HTERT RPE-1 (cell line): ENCODE results near the gene CFAP53.
"Not testable (repeated sequence)": the region's sequence is repeated elsewhere in the genome, so short reads cannot be mapped to it uniquely, and the experiment has no call there.

Experiments used
- in situ Hi-C: fragments of 300-500 bp; cut with MboI; formaldehyde crosslinking; loops from 4 replicates; pipeline ENCODE4 v1.14.3; 2020; ENCODE audit warnings: low sequenced_read_pairs

The CFAP53 gene, protein sequence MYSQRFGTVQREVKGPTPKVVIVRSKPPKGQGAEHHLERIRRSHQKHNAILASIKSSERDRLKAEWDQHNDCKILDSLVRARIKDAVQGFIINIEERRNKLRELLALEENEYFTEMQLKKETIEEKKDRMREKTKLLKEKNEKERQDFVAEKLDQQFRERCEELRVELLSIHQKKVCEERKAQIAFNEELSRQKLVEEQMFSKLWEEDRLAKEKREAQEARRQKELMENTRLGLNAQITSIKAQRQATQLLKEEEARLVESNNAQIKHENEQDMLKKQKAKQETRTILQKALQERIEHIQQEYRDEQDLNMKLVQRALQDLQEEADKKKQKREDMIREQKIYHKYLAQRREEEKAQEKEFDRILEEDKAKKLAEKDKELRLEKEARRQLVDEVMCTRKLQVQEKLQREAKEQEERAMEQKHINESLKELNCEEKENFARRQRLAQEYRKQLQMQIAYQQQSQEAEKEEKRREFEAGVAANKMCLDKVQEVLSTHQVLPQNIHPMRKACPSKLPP

DNA sequence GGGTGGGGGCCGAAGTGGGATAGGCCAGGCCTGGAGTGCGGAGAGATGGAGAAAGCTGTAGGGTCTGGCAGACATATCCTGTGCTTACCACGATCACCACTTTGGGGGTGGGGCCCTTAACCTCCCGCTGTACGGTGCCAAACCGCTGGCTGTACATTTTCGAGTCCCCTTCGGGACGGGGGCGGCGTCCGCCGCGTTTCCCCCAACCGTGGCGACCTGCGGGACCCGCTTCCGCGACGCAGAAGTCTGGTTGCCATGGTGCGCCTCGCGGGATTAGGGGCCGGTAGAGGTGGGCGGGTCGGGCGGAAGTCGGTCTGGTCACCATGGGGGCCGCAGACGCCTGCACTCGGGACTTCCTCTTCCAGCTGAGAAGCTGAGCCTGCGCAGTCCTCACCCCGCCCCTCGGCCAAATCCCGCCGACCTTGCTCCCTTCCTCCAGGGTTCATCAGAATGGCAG lies at the start of gene CFAP53:
Gene CFAP53 (minus strand): TSS at position 248 of the 457 bp plus-strand sequence. CDS start 91 bp downstream, at position 157.
- in situ Hi-C loops: no loop called here

DNA sequence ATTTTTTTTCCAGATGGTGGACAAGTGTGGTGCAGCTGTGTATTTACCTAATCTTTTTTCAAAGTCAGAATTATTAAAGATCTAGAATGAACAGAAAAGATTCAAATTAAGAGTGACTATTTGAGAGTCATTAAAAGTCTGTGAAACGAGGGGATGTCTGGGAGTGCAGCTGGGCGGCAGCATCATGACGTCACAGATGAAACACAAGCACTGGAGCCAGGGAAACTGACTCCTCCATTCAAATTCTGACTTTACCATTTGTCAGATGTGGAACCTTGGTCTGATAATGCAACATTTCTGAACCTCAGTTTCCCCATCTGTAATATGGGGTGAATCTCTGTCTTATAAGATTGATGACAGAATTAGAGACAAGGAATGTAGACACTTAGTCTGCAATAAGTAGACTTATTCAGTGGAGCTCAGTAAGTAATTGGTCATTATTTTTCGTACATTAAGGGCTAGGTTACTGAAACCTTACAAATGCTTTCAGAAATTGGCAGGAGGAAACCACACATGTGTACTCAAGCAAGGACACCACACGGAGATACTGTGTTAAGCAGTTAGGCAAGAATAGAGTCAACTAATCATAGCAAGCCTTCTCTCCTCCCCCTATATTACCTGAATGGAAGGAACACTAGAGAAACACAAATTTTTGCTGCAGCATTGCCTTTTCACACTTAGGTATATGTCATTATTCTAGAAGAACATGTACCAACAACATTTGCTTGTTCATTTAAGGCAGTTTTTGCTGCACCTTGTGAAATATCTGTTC lies 49.0 kb upstream of the CFAP53 start:
- in situ Hi-C loops: no loop called here

DNA sequence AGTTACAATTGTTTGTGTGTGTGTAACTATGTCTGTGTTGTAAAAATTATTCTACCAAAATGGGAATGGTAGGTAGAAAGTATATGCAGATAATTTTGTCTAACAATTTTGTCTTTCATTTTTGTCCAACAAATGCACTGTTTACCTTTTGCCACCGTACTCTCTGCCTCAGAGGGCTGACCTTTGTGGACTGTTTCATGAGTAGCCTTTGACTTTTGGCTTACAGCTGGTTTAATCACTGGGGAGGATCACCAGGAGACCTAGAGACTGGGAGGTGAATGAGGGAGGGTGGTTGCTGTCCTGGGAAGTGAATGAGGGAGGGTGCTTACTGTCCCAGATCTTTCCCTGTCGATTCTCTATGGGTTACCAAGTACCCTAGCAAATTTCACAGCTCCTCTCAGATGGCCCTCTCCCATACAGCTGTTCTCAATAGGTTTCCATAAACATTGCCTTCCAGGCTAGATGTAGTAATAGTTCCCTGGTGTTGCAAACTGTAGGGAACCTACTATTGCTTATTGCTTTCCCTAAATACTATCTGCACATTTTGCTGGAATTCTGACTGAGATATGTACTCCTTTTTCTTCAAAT lies 47.7 kb upstream of the CFAP53 start:
- in situ Hi-C loops: no loop called here

DNA sequence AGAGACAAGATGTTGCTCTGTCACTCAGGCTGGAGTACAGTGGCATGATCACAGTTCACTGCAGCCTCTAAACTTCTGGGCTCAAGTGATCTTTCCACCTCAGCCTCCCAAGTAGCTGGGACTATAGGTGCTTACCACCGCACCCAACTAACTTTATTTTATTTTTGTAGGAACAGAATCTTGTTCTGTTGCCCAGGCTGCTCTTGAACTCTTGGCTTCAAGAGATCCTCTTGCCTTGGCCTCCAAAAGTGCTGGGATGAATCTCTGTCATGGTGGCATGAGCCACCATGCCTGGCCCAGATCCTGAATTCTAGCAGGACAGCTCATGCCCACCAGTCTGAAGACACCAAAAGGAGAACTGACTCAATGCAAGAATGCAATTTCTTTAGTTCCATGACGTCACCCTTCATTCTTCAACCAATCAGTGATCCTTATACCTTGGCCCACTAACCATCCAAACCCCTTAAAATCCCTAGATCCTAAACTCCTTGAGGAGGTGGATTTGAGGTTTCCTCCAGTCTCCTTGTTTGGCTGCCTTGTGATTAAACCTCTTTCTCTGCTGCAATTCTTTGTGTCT lies 46.8 kb upstream of the CFAP53 start:
- in situ Hi-C loops: no loop called here

DNA sequence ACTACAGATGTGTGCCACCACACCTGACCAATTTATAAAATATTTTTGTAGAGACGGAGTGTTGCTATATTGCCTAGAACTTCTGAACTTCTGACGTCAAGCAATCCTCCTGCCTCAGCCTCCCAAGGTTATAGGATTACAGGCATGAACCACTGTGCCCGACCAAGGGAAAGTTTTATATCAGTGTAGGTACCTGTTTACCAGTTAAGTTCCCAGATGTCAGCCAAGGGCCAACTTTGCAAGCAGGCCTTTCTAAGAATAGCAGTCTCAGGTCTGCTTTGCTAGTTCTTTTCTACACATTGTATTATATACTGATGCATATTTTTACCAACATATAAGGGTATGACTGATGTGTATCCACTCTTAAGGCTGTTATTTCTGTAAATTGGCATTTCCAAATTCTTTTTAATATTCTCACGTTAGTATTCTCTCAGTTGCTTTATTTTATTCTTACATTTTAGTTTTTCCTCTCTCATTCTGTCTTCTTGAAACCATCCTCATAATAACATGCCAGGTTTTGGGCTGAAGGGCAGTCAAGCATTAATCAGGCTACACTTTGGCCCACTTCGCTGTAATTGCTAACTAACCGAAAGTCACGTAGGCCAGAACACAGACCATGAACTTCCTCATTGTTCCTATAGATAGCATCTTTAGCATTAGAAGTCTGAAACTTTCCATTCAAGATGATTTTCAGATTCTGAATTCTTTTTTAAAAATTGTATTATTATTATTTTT lies 46.2 kb upstream of the CFAP53 start:
- in situ Hi-C loops: no loop called here

DNA sequence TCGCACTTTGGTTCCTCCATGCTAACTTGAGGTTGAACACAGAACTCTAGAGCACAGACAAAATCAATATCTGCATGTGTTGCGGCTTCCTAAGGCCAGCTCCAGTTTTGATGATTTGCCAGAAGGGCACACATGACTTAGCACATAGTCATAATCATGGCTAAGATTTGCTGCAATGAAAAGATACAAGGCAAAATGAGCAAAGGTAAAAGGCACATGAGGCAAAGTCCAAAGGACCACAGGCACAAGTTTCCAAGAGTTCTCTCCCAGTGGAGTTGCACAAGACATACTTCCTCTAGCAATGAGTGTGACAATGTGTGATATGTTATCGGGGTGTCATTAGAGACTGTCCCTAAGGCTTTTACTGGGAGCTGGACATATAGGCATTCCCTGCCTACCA lies 45.4 kb upstream of the CFAP53 start:
- in situ Hi-C loops: no loop called here

DNA sequence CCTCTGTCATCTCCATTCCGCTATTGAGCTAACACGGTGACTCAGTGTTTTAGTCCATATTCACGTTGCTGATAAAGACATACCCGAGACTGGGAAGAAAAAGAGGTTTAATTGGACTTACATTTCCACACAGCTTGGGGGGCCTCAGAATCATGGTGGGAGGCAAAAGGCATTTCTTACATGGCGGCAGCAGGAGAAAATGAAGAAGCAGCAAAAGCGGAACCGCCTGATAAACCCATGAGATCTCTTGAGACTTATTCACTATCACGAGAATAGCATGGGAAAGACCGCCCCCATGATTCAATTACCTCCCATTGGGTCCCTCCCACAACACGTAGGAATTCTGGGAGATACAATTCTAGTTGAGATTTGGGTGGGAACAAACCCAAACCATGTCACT lies 43.8 kb upstream of the CFAP53 start:
- in situ Hi-C loops: no loop called here

DNA sequence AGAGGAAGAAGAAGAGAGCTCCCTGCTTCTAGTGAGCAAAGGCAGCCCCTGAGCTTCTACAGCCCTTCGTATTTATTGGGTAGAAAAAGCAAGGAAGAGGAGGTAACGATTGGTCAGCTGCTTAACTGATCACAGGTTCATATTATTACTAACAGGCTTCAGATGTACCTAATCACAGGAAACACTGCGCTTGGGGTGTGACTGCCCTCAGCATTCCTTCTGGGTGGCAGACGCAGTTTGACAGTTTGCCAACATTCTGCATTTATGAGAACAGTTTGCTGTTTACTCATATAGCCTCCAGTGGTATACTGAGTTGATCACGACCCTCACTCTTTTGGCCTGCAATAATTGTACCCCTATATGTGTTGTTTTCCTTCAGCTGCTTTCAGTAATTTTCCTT lies 42.6 kb upstream of the CFAP53 start:
- in situ Hi-C loops: not testable (repeated sequence)

DNA sequence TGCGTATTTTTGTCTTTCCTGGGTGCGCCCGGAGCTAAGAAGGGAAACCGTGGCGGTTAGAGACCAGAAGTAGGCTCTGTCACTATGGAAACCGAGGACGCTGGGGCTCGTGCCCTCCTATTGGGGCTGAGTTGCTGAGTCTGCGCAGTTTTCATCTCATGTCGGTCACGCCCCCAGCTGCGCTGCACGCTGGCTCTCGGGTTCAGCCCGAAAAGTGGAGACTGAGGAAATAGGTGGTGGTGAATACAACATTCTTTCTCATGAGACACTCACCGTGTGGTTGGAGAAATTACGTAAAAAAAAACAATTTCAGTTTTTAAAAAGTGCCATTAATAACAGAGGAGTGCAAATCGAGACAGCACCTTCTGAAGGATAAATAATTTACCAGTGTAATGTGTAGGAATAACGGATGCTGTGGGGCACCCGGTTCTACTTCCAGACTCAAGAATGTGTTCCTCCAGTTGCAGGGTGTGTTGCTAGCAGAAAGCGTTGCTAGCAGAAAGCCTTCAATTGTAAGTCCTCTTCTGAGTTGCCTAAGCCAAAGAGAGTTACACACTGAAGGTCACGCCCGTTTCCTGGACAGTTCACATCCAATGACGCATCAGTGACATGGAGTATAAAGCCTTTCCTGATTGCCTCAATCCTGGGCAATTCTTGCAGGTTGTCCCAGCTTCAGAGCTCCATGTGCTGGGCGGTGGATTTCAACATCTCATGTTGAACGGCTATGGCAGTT lies 41.6 kb upstream of the CFAP53 start:
- in situ Hi-C loops: no loop called here

DNA sequence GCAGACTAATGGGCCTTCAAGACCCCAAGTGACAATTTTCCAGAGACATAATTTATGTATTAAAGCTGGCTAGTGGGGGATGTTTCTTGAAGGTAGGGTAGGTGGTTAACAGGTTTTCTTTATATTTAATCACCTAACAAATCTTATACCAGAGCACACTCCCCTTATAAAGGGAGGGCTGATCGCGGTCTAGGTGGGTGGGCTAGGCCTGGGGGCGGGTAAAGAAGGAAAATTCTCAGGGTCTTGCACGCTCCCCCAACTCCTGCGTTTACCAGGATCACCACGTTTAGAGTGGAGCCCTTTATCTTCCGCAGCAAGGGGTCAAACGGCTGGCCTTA lies 41.1 kb upstream of the CFAP53 start:
- in situ Hi-C loops: no loop called here

DNA sequence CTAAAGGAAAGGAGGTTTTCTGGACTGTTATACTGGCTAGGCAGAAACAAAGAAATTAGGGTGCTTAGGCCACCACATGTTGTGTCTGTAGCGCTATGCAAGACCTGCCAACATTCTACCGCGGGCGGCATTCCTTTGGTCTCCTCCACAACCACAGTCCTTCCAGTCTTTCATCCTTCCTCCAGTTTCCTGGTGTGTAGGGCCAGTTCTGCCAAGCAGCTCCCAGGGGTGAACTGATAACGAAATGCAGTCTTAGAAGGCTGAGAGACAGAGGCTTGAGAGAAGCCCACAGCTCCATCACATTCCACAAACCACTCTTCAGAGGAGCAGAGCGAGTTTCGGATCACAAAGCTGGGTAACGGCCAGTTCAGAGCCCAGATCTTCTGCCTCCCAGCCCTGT lies 40.6 kb upstream of the CFAP53 start:
- in situ Hi-C loops: no loop called here

DNA sequence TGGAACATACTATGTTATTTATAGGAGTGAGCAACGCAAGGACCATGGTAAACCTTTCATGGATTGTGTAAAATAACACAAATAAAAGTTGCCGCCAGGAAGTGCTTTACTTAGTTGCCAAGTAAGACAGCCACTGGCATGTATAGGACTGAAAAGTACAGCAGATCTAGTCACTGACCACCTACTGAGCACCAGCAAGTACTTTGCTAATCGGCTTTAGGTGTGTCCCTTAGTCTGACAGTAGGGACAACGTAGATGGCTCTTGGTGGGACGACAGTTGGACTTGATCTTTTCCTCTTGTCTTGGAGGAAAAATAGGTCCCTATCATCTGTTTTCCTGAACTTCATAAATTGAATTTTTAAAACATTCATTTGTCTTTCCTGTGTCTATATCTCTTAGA lies 34.8 kb upstream of the CFAP53 start:
- in situ Hi-C loops: no loop called here

DNA sequence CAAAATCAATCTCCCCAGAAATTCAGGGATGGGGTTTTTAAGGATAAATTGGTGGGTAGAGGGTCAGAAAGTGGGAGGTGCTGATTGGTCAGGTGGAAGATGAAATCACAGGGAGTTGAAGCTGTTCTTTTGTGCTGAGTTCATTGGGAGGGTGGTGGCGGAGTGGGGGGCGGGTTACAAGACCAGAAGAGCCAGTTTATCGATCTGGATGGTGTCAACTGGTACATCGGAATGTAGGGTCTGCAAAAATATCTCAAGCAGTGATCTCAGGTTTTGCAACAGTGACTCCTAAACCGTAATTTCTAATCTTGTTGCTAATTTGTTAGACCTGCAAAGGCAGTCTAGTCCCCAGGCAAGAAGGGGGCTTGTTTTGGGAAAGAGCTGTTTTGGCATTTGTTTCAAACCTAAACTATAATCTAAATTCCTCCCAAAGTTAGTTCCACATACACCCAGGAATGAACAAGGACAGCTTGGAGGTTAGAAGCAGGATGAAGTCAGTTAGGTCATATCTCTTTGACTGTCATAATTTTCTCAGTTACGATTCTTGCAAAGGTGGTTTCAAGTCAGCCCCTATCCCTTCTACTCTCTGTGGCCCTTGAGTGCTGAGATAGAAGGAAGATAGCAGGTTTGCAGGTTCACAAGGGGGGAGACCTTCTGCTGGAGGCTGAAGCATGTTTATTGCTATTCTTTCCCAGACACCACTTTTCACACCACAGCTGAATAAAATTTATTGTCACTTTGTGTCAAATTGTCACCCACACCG lies 33.5 kb upstream of the CFAP53 start:
- in situ Hi-C loops: no loop called here

DNA sequence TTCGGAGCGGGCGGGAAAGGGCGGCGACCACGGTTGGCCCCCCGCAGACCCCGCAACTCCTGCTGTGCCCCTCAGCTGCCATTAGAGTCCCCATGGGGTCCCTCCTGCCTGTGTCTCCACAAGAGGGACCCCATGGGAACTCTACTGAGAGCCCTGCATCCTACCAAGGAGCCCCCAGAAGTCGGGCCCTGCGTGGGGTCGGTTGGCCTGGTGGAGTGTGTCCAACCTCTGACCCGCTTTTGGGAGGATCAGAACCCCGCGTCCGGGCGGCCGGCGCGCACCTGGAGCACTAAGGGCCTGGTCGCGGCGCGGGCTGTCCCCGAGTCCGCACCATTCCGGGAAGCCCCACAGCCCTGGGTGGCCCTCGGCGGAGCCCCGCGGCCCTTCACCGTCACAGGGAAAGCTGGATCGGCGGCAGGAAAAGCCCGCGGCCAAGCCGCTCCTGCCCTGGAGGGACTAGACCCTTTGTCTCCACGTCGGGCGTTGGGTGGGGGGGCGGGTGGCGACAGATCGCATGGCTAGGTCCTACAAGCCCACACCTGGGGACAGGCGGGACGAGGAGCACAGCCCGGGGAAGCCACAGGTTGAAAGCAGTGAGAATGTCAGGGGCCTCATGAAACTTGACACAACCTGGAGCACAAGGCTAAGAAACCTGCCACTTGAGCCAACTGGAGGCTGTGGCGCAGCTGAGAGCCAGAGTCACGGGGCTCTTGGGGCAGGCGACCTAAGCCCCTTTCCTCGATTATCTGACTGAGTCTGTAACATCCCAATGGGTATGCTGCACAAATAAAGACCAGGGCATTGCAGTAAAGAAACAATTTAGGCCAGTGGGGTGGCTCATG lies 32.4 kb upstream of the CFAP53 start:
- in situ Hi-C loops: no loop called here

DNA sequence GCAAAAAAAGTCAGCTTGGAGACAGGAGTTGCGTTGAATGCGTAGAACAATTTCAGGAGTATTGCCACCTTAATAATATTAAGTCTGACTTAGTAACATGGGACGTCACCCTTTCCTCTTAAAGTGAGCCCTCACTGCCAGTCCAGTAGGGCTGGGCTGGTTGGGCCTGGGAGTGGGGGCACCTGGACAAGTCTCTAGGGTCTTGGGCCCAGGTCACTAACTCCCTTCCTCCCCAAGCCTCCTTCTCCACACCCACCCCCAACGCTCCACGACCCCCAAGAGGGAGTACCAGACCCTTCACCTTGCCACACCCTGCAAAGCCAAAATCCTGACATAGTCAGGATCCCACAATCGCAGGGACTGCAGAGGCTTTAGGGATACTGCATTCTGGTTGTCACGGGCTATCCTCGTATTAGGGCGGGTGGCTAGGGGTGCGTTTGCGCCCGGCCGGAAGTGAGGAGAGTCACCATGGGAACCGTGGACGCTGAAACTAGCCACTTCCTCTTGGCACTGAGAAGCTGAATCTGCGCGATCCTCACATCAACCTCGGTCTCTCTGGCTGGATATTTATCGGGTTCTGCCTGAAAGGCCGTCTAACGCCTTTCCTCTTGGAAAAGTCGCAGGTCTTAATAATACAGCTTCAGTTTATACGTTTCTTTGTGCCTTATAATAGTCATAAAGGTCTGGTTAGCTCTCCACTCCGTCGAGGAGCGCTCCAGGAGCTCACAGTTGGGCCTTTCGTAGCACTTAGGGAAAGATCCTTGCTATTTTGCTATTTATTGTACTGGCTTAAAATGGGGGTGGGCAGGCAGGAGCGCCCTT lies 31.5 kb upstream of the CFAP53 start:
- in situ Hi-C loops: no loop called here

DNA sequence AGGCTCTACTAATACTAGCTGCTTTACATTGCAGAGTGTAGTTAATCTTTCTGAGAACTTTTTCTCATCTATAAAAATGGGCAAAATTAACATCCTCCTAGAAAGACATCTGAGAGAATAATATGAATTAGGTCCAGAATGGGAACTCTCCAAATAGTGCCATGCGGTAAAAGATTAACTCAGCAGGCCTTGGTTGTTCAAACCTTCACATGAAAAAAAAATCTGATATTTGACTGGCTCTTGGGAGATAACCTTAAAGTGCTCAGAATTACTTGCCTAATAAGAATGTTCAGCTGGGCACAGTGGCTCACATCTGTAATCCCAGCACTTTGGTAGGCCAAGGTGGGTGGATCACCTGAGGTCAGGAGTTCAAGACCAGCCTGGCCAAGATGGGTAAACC lies 26.7 kb upstream of the CFAP53 start:
- in situ Hi-C loops: no loop called here

DNA sequence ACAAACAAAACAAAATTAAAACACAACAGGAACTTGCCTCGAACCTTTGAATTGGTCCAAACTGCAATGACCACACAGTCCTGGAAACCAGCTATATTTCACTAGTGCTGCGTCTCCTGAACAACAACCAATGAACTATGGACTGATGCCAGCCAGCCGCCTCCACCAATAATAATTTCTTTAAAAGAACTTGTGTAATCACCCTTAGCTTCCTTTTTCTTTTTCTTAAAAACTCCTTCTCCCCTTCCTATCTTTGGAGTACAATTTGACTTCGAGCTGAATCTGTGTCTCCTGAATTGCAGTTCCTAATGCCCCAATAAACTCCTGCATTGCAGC lies 22.8 kb upstream of the CFAP53 start:
- in situ Hi-C loops: no loop called here
